ENCODE data around the gene ROBO1. TPM values are rescaled to one million over a fixed set of nuclear protein-coding genes. Genes with fewer than 3 reads are reported as not detected.

ROBO1 gene
- total and polyA plus RNA-seq, 2 of the 8 experiments (the other 6 are each of a cell fraction or from before 2014, with no cell fraction given) = 51.4 to 91.0 TPM

DNA sequence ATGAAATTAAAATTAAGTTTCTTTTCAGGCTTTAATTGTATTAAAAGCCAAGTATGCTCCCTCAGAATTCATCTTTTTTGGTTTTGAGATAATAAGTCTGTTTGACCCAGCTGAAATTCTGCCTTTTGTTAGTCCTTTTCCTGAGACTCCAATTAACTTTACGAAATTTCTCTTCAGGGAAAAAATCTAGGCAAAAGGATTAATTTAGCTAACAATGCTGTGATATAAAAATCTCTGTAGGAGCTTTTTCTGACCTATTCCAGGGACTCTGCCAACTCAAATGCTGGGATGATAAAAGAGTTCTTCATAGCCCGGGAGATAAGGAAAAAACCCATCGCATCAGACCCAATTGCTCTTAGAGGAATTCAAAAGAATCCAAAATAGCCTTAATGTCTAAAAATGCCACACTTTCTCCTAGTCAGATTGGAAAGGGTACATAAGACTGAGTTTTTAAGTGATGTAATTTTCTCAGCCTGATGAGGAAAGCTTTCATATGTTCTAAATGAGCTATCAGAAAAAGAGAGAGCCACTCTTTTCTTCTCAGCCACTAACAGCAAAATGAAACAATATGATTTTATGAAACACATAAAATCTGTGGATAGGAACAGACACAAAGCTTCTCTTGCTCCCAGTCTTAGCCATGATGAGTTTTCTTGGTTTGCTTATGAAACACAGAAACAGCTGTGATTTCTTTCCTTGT, 405.1 kb downstream of the ROBO1 start (continued):
- TF ChIP-seq, protein P1, sequence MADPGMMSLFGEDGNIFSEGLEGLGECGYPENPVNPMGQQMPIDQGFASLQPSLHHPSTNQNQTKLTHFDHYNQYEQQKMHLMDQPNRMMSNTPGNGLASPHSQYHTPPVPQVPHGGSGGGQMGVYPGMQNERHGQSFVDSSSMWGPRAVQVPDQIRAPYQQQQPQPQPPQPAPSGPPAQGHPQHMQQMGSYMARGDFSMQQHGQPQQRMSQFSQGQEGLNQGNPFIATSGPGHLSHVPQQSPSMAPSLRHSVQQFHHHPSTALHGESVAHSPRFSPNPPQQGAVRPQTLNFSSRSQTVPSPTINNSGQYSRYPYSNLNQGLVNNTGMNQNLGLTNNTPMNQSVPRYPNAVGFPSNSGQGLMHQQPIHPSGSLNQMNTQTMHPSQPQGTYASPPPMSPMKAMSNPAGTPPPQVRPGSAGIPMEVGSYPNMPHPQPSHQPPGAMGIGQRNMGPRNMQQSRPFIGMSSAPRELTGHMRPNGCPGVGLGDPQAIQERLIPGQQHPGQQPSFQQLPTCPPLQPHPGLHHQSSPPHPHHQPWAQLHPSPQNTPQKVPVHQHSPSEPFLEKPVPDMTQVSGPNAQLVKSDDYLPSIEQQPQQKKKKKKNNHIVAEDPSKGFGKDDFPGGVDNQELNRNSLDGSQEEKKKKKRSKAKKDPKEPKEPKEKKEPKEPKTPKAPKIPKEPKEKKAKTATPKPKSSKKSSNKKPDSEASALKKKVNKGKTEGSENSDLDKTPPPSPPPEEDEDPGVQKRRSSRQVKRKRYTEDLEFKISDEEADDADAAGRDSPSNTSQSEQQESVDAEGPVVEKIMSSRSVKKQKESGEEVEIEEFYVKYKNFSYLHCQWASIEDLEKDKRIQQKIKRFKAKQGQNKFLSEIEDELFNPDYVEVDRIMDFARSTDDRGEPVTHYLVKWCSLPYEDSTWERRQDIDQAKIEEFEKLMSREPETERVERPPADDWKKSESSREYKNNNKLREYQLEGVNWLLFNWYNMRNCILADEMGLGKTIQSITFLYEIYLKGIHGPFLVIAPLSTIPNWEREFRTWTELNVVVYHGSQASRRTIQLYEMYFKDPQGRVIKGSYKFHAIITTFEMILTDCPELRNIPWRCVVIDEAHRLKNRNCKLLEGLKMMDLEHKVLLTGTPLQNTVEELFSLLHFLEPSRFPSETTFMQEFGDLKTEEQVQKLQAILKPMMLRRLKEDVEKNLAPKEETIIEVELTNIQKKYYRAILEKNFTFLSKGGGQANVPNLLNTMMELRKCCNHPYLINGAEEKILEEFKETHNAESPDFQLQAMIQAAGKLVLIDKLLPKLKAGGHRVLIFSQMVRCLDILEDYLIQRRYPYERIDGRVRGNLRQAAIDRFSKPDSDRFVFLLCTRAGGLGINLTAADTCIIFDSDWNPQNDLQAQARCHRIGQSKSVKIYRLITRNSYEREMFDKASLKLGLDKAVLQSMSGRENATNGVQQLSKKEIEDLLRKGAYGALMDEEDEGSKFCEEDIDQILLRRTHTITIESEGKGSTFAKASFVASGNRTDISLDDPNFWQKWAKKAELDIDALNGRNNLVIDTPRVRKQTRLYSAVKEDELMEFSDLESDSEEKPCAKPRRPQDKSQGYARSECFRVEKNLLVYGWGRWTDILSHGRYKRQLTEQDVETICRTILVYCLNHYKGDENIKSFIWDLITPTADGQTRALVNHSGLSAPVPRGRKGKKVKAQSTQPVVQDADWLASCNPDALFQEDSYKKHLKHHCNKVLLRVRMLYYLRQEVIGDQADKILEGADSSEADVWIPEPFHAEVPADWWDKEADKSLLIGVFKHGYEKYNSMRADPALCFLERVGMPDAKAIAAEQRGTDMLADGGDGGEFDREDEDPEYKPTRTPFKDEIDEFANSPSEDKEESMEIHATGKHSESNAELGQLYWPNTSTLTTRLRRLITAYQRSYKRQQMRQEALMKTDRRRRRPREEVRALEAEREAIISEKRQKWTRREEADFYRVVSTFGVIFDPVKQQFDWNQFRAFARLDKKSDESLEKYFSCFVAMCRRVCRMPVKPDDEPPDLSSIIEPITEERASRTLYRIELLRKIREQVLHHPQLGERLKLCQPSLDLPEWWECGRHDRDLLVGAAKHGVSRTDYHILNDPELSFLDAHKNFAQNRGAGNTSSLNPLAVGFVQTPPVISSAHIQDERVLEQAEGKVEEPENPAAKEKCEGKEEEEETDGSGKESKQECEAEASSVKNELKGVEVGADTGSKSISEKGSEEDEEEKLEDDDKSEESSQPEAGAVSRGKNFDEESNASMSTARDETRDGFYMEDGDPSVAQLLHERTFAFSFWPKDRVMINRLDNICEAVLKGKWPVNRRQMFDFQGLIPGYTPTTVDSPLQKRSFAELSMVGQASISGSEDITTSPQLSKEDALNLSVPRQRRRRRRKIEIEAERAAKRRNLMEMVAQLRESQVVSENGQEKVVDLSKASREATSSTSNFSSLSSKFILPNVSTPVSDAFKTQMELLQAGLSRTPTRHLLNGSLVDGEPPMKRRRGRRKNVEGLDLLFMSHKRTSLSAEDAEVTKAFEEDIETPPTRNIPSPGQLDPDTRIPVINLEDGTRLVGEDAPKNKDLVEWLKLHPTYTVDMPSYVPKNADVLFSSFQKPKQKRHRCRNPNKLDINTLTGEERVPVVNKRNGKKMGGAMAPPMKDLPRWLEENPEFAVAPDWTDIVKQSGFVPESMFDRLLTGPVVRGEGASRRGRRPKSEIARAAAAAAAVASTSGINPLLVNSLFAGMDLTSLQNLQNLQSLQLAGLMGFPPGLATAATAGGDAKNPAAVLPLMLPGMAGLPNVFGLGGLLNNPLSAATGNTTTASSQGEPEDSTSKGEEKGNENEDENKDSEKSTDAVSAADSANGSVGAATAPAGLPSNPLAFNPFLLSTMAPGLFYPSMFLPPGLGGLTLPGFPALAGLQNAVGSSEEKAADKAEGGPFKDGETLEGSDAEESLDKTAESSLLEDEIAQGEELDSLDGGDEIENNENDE (IDR thresholded peaks at IDR 0.05; ENCODE audit: insufficient replicate concordance, low read length) = no peak
- TF ChIP-seq BCL11A (IDR thresholded peaks at IDR 0.05; ENCODE audit: low read depth in 2 of 2, low read length in 2 of 2) = no peak
- no peak for TF ChIP-seq CHD2 (IDR thresholded peaks at IDR 0.05; ENCODE audit: low read length)
- TF ChIP-seq CEBPB (IDR thresholded peaks at IDR 0.05; ENCODE audit: low read depth, low read length) = no peak
- TF ChIP-seq SP2 (IDR thresholded peaks at IDR 0.05; ENCODE audit: low read length) = no peak
- no peak for TF ChIP-seq HDAC2 (IDR thresholded peaks at IDR 0.05; ENCODE audit: borderline replicate concordance in 1 of 2, low read depth in 2 of 2, low read length in 2 of 2)
